Epithelial cell of umbilical artery (primary cell): Measurements from ENCODE around the gene ADGRG1. TPM values are rescaled to one million over a fixed set of nuclear protein-coding genes. Genes with fewer than 3 reads are reported as not detected.

Experiments used
- total RNA-seq: library from RNA; depleted of rRNA; stranded (reverse); fragments of >200 nt; gene quantifications from 2 replicates; pipeline ENCODE4 v1.2.3, GENCODE V29; 2014

ADGRG1 gene
- 10.6 and 12.3 TPM in 2 replicates for total RNA-seq

DNA sequence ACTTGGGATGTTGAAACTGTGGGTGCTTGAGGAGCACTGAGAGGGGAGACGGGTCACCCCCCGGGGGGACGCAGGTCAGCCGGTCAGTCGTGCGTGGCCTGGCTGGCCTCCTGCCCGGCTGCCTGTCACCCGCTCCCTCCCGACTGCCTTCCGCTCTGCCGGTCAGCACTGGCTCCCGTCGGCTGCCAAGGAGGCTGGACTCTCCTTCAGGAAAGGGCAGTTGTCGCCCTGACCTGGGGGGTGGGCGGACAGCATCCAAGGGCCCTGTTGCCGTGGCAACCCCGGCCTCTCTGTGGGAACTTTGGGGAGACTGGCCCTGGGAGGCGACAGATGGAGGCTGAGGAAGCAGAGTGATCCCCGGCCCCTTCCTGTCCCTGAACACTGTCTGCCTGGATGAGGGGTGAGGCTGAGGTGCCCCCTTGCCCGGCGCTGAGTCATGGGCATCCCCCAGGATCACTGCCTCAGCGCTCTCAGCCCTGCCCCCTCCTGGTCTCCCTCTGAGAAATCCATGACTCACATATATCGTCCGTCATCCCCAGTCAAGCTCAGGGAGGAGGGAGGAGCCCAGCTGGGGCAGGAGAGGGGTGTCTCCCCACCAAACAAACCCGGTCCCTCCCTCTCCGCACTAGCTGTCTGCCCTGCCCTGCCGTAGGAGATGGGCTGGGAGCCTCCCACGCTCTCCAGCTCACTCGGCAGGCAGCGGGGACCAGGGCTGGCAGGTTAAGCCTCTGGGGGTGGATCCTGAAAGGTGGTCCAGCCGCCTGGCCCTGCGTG is at the start of gene ADGRG1:
Gene ADGRG1 (plus strand): TSS at position 623 of the 774 bp plus-strand sequence. CDS start 21,658 bp downstream, outside the sequence.

DNA sequence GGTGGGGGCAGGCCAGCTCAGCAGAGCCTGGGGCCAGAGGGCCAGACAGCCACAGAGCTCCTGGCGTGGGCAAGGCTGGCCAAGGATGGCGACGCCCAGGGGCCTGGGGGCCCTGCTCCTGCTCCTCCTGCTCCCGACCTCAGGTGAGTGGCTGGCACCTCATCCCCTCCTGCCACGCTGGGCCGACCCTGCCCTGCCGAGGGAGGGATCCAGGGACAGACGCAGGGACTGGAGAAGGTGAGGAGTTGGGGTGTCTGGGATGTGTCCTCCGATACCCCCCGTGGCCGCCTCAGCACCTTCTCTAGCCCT is 39.8 kb downstream of the ADGRG1 start, which contains the start of gene ADGRG3:
Gene ADGRG3 (plus strand): TSS at position 44 of the 309 bp plus-strand sequence. CDS start 42 bp downstream, at position 86.

DNA sequence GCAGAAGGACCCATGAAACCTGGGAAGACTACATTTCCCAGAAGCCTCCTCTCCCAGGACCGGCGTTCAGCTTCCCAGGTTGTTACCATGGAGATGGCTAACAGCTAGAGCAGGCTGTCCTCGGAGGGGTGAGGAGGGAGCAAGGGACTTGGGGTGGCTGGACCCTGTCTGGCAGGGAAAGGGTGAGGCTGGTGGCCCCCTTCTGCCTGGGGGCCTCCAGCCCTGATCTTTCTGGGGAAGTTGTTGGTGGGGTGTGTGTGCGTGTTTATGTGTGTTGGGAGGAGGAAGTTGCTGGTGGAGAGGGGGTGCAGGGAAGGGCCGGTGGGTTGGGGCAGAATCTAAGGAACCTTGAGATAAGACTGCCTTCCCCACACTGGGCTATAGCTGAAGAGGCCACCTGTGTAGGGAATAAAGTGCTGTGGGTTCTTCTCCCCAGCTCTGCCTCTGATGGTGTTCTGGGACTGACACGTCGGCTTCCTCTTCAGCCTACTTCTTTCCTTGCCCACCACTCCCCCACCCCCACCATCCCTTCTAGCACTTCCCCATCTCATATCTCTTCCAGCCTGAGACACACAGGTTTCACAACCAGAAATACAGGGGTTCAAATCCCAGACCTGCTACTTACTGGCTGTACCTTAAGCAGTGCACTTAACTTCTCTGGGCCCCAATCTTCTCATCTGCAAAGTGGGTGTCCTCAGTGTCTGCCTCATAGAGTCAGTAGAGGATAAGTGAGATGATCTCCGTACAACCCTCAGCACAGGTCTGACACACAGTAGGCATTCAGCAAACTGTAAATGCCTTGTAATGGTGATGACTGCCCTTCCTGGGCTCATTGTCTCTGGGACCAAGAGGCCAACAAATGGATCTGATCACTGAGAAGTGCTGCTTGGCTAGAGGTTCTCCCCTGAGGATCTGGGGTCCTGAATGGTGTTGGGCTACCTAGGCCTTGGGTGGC is 66.6 kb downstream of the ADGRG1 start, which contains the start of gene DRC7:
Gene DRC7 (plus strand): TSS at position 82 of the 955 bp plus-strand sequence. CDS start 3,144 bp downstream, outside the sequence.

Other genes starting within 250 kb of the ADGRG1 start
- gene CCL17, start 223.9 kb upstream of the ADGRG1 start, total RNA-seq = not detected in 2 replicates
- gene CIAPIN1, start 181.2 kb upstream of the ADGRG1 start, total RNA-seq = 88.1 and 104 TPM in 2 replicates
- gene COQ9, start 181.2 kb upstream of the ADGRG1 start, total RNA-seq = 48.1 and 54.3 TPM in 2 replicates
- 147 and 166 TPM in 2 replicates for gene POLR2C, start 166.0 kb upstream of the ADGRG1 start, total RNA-seq
- 17.2 and 22.7 TPM in 2 replicates for gene DOK4, start 142.1 kb upstream of the ADGRG1 start, total RNA-seq
- 8.8 and 15.0 TPM in 2 replicates for gene CCDC102A, start 92.1 kb upstream of the ADGRG1 start, total RNA-seq
- not detected in 2 replicates for gene ADGRG5, start 86.0 kb upstream of the ADGRG1 start, total RNA-seq
- gene ADGRG3, start 39.7 kb downstream of the ADGRG1 start, total RNA-seq = not detected in 2 replicates
- under 0.01 TPM in 2 replicates for gene DRC7, start 66.2 kb downstream of the ADGRG1 start, total RNA-seq
- gene KATNB1, start 107.1 kb downstream of the ADGRG1 start, total RNA-seq = 20.4 and 23.1 TPM in 2 replicates
- gene KIFC3, start 173.9 kb downstream of the ADGRG1 start, total RNA-seq = 43.5 and 45.8 TPM in 2 replicates